ENCODE measurements around the gene ASTL. TPM values are rescaled to one million over a fixed set of nuclear protein-coding genes. Genes with fewer than 3 reads are reported as not detected.

The ASTL gene
- total and polyA plus RNA-seq, 2 experiments from 2014 or later: not detected

GRCh38 chr2:96073170-96073775, 65.0 kb downstream of the ASTL start:
- DNase-seq (ENCODE audit: low spot score): no peak
- H3K36me3 ChIP-seq (replicated peaks; ENCODE audit: insufficient read depth, low read depth): no peaks in the 10 kb centered on the region
- H3K4me1 ChIP-seq (ENCODE audit: insufficient read depth): no peaks in the 10 kb centered on the region
- no peak overlapping the region for H3K4me2 ChIP-seq
- no peak overlapping the region for H2AFZ ChIP-seq
- H3K27ac ChIP-seq: no peak overlapping the region
- no peaks in the 10 kb centered on the region for H4K20me1 ChIP-seq (ENCODE audit: insufficient read depth, poor library complexity, severe bottlenecking)
- 73% methylated on average over 7 of the region's 7 CpGs for WGBS (ENCODE audit: low lambda C conversion rate, missing lambda C conversion rate)
- H3K9me3 ChIP-seq (ENCODE audit: low read depth): no peaks in the 10 kb centered on the region
- no peaks in the 10 kb centered on the region for H3K9me2 ChIP-seq (replicated peaks; ENCODE audit: insufficient read depth)
- H3K4me3 ChIP-seq: no peak overlapping the region
- no peaks in the 10 kb centered on the region for H3K27me3 ChIP-seq
- H3K79me2 ChIP-seq: no peaks in the 10 kb centered on the region
- TF ChIP-seq EZH2phosphoT487 (IDR thresholded peaks at IDR 0.05; ENCODE audit: low read depth, severe bottlenecking, unreplicated experiment) (no peak), CTCF (IDR thresholded peaks at IDR 0.05; ENCODE audit: poor library complexity) (no peak), EZH2 (IDR thresholded peaks at IDR 0.05; ENCODE audit: borderline replicate concordance) (no peak)

Other genes with a start within 250 kb of the ASTL start
- gene ANKRD36C, start 146.7 kb downstream of the ASTL start, total RNA-seq: 24.9 and 29.6 TPM in 2 replicates
- gene ANKRD36C, start 146.7 kb downstream of the ASTL start, polyA plus RNA-seq: 16.8 and 23.4 TPM in 2 replicates
- gene GPAT2, start 103.6 kb downstream of the ASTL start, total RNA-seq: not detected in 2 replicates
- gene GPAT2, start 103.6 kb downstream of the ASTL start, polyA plus RNA-seq: 0.29 and 0.31 TPM in 2 replicates
- 0.56 and 0.87 TPM in 2 replicates for gene ADRA2B, start 21.9 kb downstream of the ASTL start, total RNA-seq
- 0.66 TPM in 1 of 2 replicates, not detected in the other for gene ADRA2B, start 21.9 kb downstream of the ASTL start, polyA plus RNA-seq
- gene DUSP2, start 6.9 kb upstream of the ASTL start, total RNA-seq: 7.2 and 11.3 TPM in 2 replicates
- gene DUSP2, start 6.9 kb upstream of the ASTL start, polyA plus RNA-seq: 17.0 and 24.0 TPM in 2 replicates
- 119 and 138 TPM in 2 replicates for gene STARD7, start 70.3 kb upstream of the ASTL start, total RNA-seq
- 92.8 and 101 TPM in 2 replicates for gene STARD7, start 70.3 kb upstream of the ASTL start, polyA plus RNA-seq
- gene TMEM127, start 127.5 kb upstream of the ASTL start, total RNA-seq: 32.5 and 33.6 TPM in 2 replicates
- gene TMEM127, start 127.5 kb upstream of the ASTL start, polyA plus RNA-seq: 44.4 and 44.5 TPM in 2 replicates
- gene CIAO1, start 127.7 kb upstream of the ASTL start, total RNA-seq: 90.1 and 96.4 TPM in 2 replicates
- gene CIAO1, start 127.7 kb upstream of the ASTL start, polyA plus RNA-seq: 66.9 and 71.2 TPM in 2 replicates
- gene SNRNP200, start 167.0 kb upstream of the ASTL start, total RNA-seq: 56.3 and 60.9 TPM in 2 replicates
- gene SNRNP200, start 167.0 kb upstream of the ASTL start, polyA plus RNA-seq: 59.8 and 64.1 TPM in 2 replicates
- gene ITPRIPL1, start 186.8 kb upstream of the ASTL start, total RNA-seq: 2.0 TPM in 2 replicates
- gene ITPRIPL1, start 186.8 kb upstream of the ASTL start, polyA plus RNA-seq: 0.83 and 1.9 TPM in 2 replicates
- gene NCAPH, start 197.3 kb upstream of the ASTL start, total RNA-seq: 5.0 and 6.6 TPM in 2 replicates
- gene NCAPH, start 197.3 kb upstream of the ASTL start, polyA plus RNA-seq: 3.5 and 7.0 TPM in 2 replicates